ENCODE measurements around the gene DDX31.

DNA sequence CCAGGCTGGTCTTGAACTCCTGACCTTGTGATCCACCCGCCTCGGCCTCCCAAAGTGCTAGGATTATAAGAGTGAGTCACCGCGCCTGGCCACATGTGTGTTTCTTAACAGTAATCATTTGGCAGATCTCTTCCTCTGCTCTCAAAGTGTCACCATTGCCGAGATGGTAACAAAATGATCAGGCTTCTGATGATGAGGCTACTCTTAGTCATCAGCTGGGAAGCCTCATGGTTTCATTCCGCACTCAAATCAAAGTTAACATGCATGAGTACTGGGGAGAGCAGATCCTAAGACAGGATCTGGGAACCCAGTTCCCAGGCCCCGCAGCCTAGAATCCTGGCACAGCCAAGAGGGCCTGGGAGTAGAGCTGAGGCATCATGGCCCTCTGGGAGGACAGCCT is 60.0 kb downstream of the DDX31 start:
- TF ChIP-seq GATA2 (IDR thresholded peaks at IDR 0.05; ENCODE audit: low read depth, low read length), result no peak
- TF ChIP-seq GATA3 (IDR thresholded peaks at IDR 0.05; ENCODE audit: low read depth, low read length), result no peak
